Endothelial cell of umbilical vein (primary cell): ENCODE results near the gene TSGA10IP.

Source experiments
- EZH2 ChIP-seq: IDR thresholded peaks from 2 replicates; pipeline ENCODE4 v1.6.1; 2012; ENCODE audit warnings: borderline replicate concordance, low read depth, mild to moderate bottlenecking, moderate library complexity, low read length, inconsistent platforms; ENCODE audit not compliant: severe bottlenecking
- FOS ChIP-seq: IDR thresholded peaks from 2 replicates; pipeline ENCODE4 v1.6.1; 2011; ENCODE audit warnings: mild to moderate bottlenecking, low read length, moderate library complexity, borderline replicate concordance; ENCODE audit not compliant: insufficient read depth
- GATA2 ChIP-seq: IDR thresholded peaks from 2 replicates; pipeline ENCODE4 v1.7.0; 2011; ENCODE audit warnings: low read depth, mild to moderate bottlenecking, moderate library complexity, mixed read lengths, low read length; ENCODE audit not compliant: insufficient read length, insufficient read depth
- JUN ChIP-seq: IDR thresholded peaks from 2 replicates; pipeline ENCODE4 v1.6.1; 2011; ENCODE audit warnings: borderline replicate concordance, low read depth; ENCODE audit not compliant: insufficient read length, insufficient read depth
- MAX ChIP-seq: IDR thresholded peaks from 2 replicates; pipeline ENCODE4 v1.6.1; 2011; ENCODE audit not compliant: insufficient read depth, insufficient read length
- MYC ChIP-seq: IDR thresholded peaks from one replicate; pipeline ENCODE4 v1.6.1; 2011; ENCODE audit warnings: mild to moderate bottlenecking, low read depth, low read length
- POLR2A ChIP-seq: IDR thresholded peaks from 2 replicates; pipeline ENCODE4 v1.6.1; 2012; ENCODE audit warnings: low read depth, mild to moderate bottlenecking, control low read depth, low read length
- POLR2AphosphoS5 ChIP-seq: IDR thresholded peaks from 2 replicates; pipeline ENCODE4 v1.6.1; 2012; ENCODE audit warnings: low read depth, mild to moderate bottlenecking, control low read depth, low read length, moderate library complexity; ENCODE audit not compliant: insufficient read depth
- TF ChIP-seq, protein P1 (sequence below), 2 donors: IDR thresholded peaks; 1 replicate in 1 of 2; 2 replicates in 1 of 2; pipeline ENCODE4 v1.5.1; 2011; ENCODE audit warnings: low read length in 2 of 2, mild to moderate bottlenecking in 2 of 2, moderate library complexity in 2 of 2, control low read depth in 1 of 2, inconsistent platforms in 1 of 2, low read depth in 1 of 2; ENCODE audit not compliant: insufficient read depth in 1 of 2; ENCODE audit errors: extremely low read depth in 1 of 2

- TF ChIP-seq POLR2A, result no peak
- TF ChIP-seq, protein P1, sequence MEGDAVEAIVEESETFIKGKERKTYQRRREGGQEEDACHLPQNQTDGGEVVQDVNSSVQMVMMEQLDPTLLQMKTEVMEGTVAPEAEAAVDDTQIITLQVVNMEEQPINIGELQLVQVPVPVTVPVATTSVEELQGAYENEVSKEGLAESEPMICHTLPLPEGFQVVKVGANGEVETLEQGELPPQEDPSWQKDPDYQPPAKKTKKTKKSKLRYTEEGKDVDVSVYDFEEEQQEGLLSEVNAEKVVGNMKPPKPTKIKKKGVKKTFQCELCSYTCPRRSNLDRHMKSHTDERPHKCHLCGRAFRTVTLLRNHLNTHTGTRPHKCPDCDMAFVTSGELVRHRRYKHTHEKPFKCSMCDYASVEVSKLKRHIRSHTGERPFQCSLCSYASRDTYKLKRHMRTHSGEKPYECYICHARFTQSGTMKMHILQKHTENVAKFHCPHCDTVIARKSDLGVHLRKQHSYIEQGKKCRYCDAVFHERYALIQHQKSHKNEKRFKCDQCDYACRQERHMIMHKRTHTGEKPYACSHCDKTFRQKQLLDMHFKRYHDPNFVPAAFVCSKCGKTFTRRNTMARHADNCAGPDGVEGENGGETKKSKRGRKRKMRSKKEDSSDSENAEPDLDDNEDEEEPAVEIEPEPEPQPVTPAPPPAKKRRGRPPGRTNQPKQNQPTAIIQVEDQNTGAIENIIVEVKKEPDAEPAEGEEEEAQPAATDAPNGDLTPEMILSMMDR (IDR thresholded peaks at IDR 0.05; ENCODE audit: extremely low read depth in 1 of 2, insufficient read depth in 1 of 2, low read depth in 1 of 2, low read length in 2 of 2), result no peak
- TF ChIP-seq MAX, result no peak
- TF ChIP-seq JUN, result no peak
- TF ChIP-seq GATA2, result no peak
- no peak for TF ChIP-seq EZH2
- no peak for TF ChIP-seq POLR2AphosphoS5
- no peak for TF ChIP-seq MYC
- no peak for TF ChIP-seq FOS
Observed at GRCh38 chr11:65977621-65978390, 32.5 kb downstream of the TSGA10IP start.
